ENCODE measurements around the gene SLC7A8.

- TF ChIP-seq CTCF (IDR thresholded peaks at IDR 0.05) = no peak
- TF ChIP-seq EZH2 (IDR thresholded peaks at IDR 0.05; ENCODE audit: borderline replicate concordance, insufficient read depth, low read depth, low read length, poor library complexity, severe bottlenecking) = no peak
Observed at GRCh38 chr14:23146980-23147379, 36.5 kb downstream of the SLC7A8 start.

All from B cell (primary cell).